Head of caudate nucleus (tissue), 42 donors: ENCODE results near the gene CRISPLD2.

Experiments
- DNase-seq, 42 donors: peaks; one replicate each; pipeline versions ENCODE4 v3.0.0 to v3.0.0-alpha.2; 2020 to 2021; ENCODE audit warnings: mixed read lengths in 7 of 42
- intact Hi-C: fragments of 100-400 bp; cut with DNase I; formaldehyde crosslinking; loops from one replicate; pipeline ENCODE4 v1.15.0; 2022

CRISPLD2 gene, protein sequence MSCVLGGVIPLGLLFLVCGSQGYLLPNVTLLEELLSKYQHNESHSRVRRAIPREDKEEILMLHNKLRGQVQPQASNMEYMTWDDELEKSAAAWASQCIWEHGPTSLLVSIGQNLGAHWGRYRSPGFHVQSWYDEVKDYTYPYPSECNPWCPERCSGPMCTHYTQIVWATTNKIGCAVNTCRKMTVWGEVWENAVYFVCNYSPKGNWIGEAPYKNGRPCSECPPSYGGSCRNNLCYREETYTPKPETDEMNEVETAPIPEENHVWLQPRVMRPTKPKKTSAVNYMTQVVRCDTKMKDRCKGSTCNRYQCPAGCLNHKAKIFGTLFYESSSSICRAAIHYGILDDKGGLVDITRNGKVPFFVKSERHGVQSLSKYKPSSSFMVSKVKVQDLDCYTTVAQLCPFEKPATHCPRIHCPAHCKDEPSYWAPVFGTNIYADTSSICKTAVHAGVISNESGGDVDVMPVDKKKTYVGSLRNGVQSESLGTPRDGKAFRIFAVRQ

DNA sequence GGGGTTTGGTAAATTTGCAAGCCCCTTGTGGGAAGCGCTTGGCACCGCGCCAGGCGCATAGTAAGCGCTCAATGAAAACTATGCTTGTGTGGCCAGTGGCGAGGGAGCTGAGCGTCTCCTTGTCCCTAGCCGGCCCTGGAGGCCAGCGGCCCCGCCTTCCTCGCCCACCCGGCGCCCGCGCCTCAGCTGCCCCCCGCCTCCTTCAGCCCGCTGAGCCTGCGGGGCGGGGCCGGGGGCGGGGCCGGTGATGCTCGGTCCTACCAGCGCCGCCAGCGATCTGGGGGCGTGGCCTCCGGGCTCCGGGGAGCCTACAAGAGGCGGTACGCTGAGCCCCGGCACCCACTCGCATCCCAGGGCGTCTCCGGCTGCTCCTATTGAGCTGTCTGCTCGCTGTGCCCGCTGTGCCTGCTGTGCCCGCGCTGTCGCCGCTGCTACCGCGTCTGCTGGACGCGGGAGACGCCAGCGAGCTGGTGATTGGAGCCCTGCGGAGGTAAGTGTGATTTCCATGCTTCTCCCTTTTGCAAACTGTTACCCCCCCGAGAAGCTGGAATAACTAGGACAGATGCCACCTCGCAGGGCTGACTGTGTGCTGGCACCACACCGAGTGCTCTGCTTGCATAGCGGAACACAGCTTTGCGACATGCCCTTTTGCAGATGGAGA is at the start of gene CRISPLD2:
Gene CRISPLD2 (plus strand): TSS at position 342 of the 661 bp plus-strand sequence. CDS start 18,511 bp downstream, outside the sequence.
- peak; percentile 78 to 97 (median 93) for DNase-seq
- intact Hi-C loops, result no loop called here

DNA sequence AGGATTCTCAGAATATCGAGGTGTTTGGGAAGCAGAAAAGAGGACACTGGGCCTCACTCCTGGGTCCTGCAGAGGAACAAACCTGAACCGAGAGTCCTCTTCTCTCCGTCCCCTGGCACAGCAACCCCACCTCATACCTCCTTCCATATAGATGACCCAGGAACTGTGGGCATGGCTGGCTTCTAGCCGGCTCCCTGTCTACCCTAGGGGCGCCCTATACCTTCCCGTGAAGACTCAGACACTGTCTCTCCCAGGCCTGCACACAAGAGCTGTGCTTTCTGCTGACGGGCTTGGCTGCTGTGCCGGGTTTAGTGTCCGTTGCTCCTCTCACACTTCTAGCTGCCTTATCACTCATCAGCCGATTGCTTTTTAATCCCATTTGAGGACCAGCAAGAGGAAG is 46.5 kb upstream of the CRISPLD2 start:
- intact Hi-C loops, result no loop called here
- peak in 1 of 42 donors; percentile 12 for DNase-seq

DNA sequence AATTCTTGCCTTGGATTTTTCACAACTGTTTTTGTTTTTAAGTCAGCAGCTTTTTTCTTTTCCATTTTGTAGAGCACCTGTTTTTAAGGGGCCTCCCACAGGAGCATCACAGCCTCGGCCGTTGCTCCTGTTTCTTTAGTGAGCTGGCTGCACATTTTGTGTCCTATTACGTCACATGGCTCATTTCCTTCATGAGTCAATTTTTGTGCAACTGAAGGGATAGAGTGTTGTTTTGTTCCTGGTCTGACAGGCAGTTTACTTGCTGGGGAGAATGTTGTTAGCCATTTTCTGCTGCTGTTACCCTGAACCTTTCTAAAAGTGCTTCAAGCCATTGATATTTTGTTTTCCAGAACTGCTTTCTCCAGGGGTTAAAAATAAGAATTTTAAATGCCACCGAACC is 45.0 kb upstream of the CRISPLD2 start:
- intact Hi-C loops, result no loop called here
- DNase-seq, result peak in 1 of 42 donors; percentile 49

DNA sequence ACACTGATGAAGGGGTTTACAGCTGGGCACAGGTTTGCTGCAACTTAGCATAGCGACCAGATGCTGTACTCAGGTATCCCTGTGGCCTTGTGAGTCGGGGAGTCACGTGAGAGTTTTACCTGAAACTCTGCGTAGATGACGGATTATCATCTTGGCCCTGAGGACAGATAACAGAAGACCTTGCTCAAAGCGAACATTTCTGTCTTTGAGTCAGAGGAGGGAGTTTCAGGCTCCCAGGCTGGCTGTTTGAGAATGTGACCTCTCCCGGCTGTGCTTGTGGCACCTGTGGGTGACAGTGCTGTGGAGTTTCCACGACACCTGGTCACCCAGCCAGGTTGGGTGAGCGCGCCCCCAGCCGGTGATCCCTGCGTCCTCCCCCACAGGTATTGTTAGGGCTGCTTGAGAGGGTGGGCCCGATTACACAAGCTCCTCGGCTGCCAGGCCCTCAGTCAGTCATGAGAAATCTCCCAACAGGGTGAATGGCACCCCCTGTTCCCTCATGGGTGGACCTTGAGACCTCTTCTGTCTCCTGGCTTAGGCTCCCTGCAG is 44.4 kb upstream of the CRISPLD2 start:
- peak in 1 of 42 donors; percentile 12 for DNase-seq
- intact Hi-C loops, result no loop called here

DNA sequence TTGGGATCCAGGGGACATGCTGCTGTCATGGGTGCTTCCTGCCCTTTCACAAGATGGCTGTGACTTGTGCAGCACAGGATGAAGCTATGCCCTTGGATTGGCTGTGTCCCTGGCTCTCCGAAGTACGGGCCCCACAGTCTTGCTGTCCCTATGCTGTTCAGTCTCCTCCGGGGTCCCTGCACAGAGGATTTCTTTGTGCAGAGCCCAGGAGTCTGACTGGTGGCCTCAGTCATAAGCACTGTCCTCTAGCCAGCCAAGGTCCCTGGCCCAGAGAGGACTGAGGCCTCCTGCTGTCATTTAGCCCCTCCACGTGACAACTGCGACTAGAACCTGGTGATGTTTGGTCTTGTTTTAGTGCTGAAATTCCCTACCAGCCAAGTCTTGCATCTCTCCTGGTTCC is 42.4 kb upstream of the CRISPLD2 start:
- intact Hi-C loops, result no loop called here
- peak in 8 of 42 donors; percentile 17 to 56 (median 42) for DNase-seq

DNA sequence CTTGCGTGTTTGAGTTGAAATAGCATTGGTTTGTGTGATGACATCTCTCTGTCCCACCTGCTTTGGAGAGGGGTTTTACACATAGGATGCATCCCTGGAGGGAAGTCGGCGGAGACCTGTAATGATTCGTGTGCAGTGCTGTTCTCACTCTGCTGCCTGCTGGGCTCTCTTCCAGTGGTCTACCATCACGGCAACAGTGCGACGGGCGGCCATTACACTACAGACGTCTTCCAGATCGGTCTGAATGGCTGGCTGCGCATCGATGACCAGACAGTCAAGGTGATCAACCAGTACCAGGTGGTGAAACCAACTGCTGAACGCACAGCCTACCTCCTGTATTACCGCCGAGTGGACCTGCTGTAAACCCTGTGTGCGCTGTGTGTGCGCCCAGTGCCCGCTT is 41.1 kb upstream of the CRISPLD2 start:
- DNase-seq, result no peak

DNA sequence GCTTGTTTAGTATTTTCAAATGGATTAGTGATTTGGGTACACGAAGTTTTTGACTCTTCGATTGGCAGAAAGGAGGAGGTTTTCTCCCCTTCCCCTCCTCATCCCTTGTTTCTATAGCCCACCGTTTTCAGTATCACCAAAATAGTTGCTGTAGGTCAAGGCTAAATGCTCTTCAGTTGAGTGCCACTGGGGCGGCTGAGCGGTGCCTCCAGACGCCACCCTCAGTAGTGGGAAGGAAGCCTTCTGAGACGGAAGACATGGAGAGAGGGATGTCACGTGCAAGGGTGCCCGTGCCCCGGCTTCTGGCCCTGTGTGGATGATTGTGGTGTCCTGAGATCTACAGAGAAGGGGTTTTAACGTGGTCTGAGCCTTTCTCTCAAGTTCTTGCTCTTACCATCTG is 39.7 kb upstream of the CRISPLD2 start:
- intact Hi-C loops, result no loop called here
- DNase-seq, result no peak

More for the DNA sequence above, 41.1 kb upstream of the CRISPLD2 start:
- intact Hi-C loops, result no loop called here

DNA sequence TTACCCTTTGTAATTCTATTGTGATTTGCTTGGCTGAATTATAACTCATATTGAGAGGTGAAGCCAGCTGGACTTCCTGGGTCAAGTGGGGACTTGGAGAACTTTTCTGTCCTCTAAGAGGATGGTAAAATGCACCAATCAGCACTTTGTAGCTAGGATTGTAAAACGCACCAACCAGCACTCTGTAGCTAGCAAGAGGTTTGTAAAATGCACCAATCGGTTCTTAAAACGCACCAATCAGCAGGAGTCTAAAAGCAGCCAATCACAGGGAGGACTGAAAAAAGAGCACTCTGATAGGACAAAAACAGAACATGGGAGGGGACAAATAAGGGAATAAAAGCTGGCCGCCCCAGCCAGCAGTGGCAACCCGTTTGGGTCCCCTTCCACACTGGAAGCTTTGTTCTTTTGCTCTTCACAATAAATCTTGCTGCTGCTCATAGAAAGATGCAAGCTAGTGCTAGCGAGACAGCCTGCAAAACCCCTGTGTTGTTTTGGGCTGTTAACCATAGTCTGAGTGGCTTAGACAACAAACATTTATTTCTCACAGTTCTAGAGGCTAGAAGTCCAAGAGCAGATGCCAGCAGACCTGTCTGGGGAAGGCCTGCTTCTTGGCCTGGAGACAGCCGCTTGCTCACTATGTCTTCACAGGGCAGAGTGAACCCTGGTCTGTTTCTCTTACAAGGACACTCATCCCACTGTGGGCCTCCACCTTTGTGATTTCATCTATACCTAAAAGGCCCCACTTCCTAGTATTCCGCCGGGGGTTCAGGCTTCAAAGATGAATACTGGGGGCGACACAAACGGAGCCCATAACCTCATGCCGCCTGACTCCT is 39.0 kb upstream of the CRISPLD2 start:
- DNase-seq, result peak in 1 of 42 donors; percentile 30
- intact Hi-C loops, result no loop called here

DNA sequence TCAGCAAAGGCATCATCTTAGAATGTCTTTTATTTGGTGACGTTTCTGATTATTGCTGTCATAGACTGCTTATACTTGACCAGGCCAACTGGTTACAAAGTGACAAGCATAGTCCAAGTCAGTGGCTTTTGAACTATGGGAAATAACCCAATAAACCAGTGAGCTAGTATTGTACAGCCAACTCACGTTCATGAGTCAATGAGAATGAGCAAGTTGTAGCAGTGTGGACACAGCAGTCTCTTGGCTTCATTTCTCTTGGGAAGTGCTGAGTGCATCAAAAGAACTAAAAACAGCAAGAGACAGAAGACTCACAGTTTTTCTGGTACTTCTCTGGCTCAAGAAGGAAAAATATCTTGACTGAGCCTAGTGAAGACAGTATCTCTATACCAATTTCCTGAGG is 36.9 kb upstream of the CRISPLD2 start:
- DNase-seq, result no peak
- intact Hi-C loops, result no loop called here

DNA sequence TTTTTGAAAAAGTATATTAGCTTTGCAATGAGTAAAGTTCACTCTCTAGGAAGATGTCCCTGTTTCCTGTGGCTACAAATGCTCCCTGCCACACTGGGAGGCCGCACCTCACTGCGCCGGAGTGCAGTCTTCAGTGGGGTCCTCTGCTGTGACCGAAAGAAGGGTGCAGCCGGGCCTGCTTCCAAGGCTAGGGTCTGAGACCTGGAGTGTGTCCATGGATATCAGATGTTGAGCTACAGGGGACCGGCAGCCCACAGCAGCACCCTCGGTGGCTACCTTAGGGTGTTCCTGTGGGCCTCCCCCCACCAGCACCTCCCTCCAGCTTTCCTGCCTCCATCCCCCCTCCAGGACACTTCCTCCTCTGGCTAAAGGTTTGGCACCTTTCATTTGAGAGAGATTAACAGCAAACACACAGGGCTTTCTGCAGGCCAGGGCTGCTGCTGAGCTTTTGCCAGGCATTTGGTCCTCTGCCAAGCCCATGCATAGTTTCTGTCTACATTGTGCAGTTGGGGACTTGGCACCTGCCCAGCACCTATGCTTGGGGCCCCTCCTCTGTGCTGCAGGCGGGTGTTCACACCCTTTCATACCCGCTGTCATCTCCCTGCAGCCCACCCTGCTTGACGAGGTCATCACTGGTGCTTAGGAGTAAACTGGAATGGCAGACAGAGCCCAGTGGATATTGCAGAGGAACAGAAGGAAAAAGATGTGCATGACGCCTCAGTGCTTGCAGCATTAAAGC is 33.8 kb upstream of the CRISPLD2 start:
- intact Hi-C loops, result no loop called here
- DNase-seq, result no peak

DNA sequence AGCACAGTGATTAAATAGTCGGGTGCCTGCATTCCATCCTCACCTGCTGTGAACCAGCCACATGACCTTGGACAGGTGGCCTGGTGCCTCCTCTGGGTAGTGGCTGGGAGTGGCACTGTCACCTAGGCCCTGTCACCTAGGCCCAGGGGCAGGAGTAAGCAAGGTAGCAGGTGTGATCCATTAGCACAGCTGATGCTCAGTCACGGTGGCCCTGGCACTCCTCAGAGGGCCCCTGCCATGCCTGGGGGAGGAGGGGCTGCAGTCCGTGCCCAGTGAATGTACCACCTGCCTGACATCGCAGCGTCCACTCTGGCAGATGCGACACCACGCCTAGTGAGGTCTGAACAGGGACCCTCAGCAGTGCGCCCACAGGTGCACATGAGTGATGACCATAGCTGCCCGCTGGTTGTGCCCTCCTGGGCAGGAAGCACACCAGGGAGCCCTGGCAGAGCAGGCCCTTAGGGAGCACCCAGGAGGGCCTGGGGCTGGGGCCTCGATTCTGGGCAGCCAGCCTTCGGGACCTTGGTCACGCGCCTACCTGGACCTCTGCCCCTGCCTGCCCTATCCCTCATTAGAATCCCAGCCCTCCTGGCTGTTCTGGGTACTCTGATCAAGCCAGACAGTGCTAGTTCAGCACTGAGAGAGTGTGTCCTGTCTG is 33.1 kb upstream of the CRISPLD2 start:
- no peak for DNase-seq

DNA sequence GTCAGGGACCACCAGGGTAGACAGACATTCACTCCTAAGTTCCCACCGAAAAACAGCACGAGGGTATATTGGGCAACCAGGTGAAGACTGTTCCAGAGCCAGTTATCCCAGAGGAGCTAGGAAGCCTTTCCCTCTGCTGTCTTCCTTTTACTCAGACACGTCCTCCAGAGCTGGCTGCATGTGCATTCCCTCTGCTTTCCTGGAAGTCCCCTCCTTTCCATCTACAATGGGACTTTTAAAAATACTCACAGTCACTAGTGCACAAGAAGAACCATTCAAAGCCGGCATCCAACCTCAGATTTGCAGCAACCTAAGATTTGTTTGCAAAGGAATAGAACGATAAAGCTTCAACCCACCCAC is 32.5 kb upstream of the CRISPLD2 start:
- intact Hi-C loops, result no loop called here
- no peak for DNase-seq

More for the DNA sequence above, 33.1 kb upstream of the CRISPLD2 start:
- intact Hi-C loops, result no loop called here

DNA sequence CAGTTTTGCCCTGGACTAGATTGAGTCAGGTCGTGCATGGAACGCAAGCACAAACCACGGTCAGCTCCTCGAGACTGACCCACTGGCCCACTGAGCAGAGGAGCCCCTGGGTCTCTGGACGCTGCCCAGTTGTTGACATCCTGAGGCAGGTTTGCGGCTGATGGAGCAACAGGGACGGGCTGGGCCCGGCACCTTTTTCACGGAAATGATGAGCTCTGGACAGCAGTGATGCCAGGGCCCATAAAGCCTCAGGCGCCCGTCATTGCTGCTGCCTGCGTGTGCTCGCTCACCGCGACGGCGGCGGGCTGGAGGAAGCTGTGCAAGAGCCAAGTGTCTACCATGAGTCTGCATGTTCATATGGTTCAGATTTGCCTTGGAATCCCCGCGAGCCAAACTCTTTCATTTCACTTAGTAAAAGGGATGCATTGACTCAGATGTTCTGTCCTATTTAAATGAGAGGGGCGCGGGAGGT is 30.8 kb upstream of the CRISPLD2 start:
- no peak for DNase-seq
- intact Hi-C loops, result no loop called here

DNA sequence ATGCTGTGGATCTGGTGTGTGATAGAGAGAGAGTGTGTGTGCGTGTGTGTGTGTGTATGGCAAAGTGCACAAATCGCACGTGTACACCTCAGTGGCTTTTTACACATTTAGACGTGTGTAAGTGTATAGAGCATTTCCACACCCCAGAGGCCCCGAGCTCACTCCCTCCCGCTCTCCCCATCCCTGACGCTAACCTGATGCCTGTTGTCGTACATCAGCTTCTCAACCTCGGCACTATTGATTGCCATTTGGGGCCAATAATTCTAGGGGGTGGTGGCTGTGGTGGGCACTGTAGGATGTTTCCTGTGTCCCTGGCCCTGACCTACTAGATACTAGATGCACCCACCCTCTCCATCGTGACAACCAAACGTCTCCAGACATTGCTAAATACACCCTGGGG is 30.4 kb upstream of the CRISPLD2 start:
- intact Hi-C loops, result no loop called here
- DNase-seq, result no peak

DNA sequence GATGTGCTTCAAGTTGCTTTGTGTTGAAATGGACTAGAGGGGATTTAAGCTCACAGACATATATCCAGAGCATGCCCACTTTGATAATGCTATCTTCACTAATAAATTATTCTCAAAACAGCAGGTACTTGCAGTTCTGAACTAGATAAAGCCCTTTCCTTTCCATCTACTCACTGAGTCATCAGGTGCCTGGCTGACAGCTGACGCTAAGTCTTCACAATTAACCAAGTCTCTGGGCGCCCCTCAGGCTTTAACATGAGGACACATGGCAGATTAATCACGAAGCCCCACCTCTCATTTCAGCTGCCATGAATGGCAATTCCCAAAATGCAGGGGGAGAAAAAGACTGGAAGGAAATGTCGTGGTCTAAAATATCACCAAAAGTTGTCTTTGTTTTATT is 29.5 kb upstream of the CRISPLD2 start:
- intact Hi-C loops, result no loop called here
- DNase-seq, result no peak

DNA sequence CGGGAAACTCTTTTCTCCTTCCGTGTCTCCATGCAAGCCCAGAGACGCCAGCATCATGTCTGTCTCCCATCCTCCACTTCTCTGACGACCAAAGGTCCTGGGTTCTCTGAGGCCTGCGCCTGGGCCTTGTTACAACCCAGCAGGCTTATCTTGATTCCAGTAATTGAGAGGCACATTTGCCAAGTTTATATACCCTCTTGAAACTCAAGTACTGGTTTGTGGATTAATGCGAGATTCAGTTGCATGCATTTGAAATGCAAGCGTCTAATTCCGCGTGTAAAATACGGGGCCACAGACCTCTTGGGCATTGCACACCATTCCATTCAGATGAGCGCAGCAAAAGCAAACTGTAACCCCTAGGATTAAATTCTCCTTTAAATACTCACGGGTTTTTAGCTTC is 28.7 kb upstream of the CRISPLD2 start:
- DNase-seq, result no peak
- intact Hi-C loops, result no loop called here

DNA sequence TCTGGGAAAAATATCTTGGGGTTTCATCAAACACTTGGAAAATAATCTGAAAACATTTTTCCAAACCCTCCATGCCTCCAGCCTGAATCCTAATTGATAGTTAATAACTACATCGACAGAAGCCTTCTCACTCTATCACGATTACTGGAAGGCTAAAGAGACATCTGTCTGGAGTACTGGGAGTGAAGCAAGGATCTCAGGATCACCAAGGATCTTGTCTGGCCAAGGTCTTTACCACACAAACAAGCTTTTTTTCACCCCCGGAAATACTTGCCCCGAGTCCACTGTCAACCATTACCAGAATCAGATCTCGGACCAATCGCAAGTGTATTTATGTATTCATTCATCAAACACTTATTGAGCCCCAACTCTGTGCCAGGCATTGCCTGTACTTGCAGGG is 28.3 kb upstream of the CRISPLD2 start:
- DNase-seq, result no peak
- intact Hi-C loops, result no loop called here

DNA sequence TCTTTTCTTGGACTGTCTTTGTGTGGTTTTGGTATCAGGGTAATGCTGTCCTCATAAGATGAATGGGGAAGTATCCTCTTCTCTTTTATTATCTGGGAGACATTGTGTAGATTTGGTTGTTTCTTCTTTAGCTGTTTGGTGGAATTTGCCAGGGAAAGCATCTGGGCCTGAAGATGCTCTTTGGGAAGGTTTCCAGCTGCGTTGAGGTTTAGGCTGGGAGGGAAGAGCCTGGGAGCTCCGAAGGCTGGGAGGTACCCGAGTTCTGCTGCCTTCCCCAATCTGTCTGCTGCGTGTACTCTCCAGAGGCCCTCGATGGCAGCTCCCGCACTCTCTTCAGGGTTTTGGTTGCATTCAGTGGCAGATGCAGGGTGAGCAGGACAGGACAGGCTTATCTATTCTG is 25.6 kb upstream of the CRISPLD2 start:
- no peak for DNase-seq
- intact Hi-C loops, result no loop called here
